ENCODE results near the gene HECTD1.

- TF ChIP-seq CTCF (IDR thresholded peaks at IDR 0.05) (no peak), POLR2A (IDR thresholded peaks at IDR 0.05) (no peak)
These were observed 70.2 kb downstream of the HECTD1 start for GRCh38 chr14:31137214-31137889.

All from testis (tissue), 2 donors.